MM.1S (cell line): ENCODE data around the gene NELL2.

ENCODE experiments used
- CTCF ChIP-seq: fragments of 300-600 bp; sonication (generic); IDR thresholded peaks from 2 replicates; pipeline ENCODE4 v1.5.1; 2016; ENCODE audit warnings: antibody characterized with exemption, low read length, mixed read lengths
- EZH2 ChIP-seq: fragments of 300-600 bp; sonication (generic); optimal IDR thresholded peaks from 2 replicates; pipeline ENCODE3; 2017; ENCODE audit warnings: low read depth, mild to moderate bottlenecking, antibody characterized with exemption, low read length, mixed read lengths

DNA sequence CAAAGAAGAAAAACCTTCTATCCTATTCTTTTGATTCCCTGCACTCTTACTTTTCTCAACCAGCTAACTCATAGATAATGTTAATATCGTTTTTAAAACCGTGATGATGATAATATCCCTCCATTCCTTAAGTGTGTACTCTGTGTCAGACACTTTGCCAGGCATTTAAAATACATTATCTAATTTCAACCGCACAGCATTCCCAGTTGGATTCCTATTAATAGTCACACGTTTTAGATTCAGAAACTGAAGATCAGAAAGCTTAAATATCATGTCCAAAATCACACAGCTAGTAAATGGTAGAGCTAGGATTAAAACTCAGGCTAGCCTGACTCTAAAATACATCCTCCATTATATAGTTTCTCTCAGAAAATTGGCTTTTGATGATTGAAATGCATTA lies 366.0 kb downstream of the NELL2 start:
- no peak for TF ChIP-seq CTCF
- no peak for TF ChIP-seq EZH2
